SK-N-SH (cell line): ENCODE results near the gene MAP4K4. TPM values are rescaled to one million over a fixed set of nuclear protein-coding genes. Genes with fewer than 3 reads are reported as not detected.

ENCODE experiments used
- CTCF ChIA-PET: fragments of 300-600, 350-600 bp; formaldehyde crosslinking; extraction: SDS; loops from one replicate; lab custom pipeline; 2021; lab: Yijun Ruan, JAX
- POLR2A ChIA-PET: fragments of 350-600 bp; sonication (Branson Sonifier 250); formaldehyde crosslinking; extraction: SDS; loops from one replicate; lab custom pipeline; 2020; ENCODE audit warnings: antibody characterized with exemption, inconsistent platforms; lab: Yijun Ruan, JAX
- DNase-seq: peaks from one replicate; pipeline ENCODE4 v3.0.0; 2012
- H2AFZ ChIP-seq: fragments of 200-600 bp; sonication (generic); 2 replicates; pipeline ENCODE4 v1.8.1; 2016; ENCODE audit warnings: antibody characterized with exemption, mild to moderate bottlenecking, low read depth
- H3F3A ChIP-seq: fragments of 200-600 bp; sonication (generic); replicated peaks from 2 replicates; pipeline ENCODE3; 2016; ENCODE audit warnings: antibody characterized with exemption, mild to moderate bottlenecking; ENCODE audit not compliant: insufficient read depth
- H3K27ac ChIP-seq, 2 experiments: fragments of 200-500 bp in 1 of 2; fragments of 200-600 bp in 1 of 2; sonication (Bioruptor generic) in 1 of 2; sonication (generic), shearing (Covaris generic) in 1 of 2; 2 replicates each; pipeline versions ENCODE4 v1.5.1 to v1.6.1; 2014 to 2016; ENCODE audit warnings: low read depth in 2 of 2, inconsistent platforms in 1 of 2, low read length in 1 of 2, mild to moderate bottlenecking in 1 of 2, mixed read lengths in 1 of 2
- H3K27me3 ChIP-seq: fragments of 200-600 bp; sonication (generic), shearing (Covaris generic); 2 replicates; pipeline ENCODE4 v1.6.1; 2016; ENCODE audit warnings: mixed run types; ENCODE audit not compliant: insufficient read depth
- H3K36me3 ChIP-seq, 2 experiments: fragments of 200-500 bp in 1 of 2; fragments of 200-600 bp in 1 of 2; sonication (Bioruptor generic) in 1 of 2; sonication (generic) in 1 of 2; replicated peaks in 1 of 2; 2 replicates each; pipeline versions ENCODE3 to v1.5.1; 2014 to 2016; ENCODE audit warnings: low read length in 1 of 2, mild to moderate bottlenecking in 1 of 2; ENCODE audit not compliant: insufficient read depth in 2 of 2, control insufficient read depth in 1 of 2
- H3K4me1 ChIP-seq, 2 experiments: fragments of 200-500 bp in 1 of 2; fragments of 200-600 bp in 1 of 2; sonication (Bioruptor generic) in 1 of 2; sonication (generic), shearing (Covaris generic) in 1 of 2; 2 replicates each; pipeline versions ENCODE4 v1.5.1 to v1.6.1; 2014 to 2016; ENCODE audit warnings: low read depth in 1 of 2, low read length in 1 of 2, mixed run types in 1 of 2; ENCODE audit not compliant: insufficient read depth in 2 of 2, control insufficient read depth in 1 of 2
- H3K4me2 ChIP-seq: fragments of 200-600 bp; sonication (generic), shearing (Covaris generic); 2 replicates; pipeline ENCODE4 v1.6.1; 2017; ENCODE audit warnings: mixed run types
- H3K4me3 ChIP-seq, 2 experiments: fragments of 200-500 bp in 1 of 2; fragments of 200-600 bp in 1 of 2; sonication (Bioruptor generic) in 1 of 2; sonication (generic), shearing (Covaris generic) in 1 of 2; 2 replicates each; pipeline versions ENCODE4 v1.5.1 to v1.8.1; 2014 to 2016; ENCODE audit warnings: low read depth in 2 of 2, inconsistent platforms in 1 of 2, low read length in 1 of 2, mild to moderate bottlenecking in 1 of 2, mixed read lengths in 1 of 2, moderate library complexity in 1 of 2
- H3K79me2 ChIP-seq: fragments of 200-600 bp; sonication (generic); 2 replicates; pipeline ENCODE4 v1.8.1; 2017; ENCODE audit warnings: mild to moderate bottlenecking; ENCODE audit not compliant: insufficient read depth
- H3K9ac ChIP-seq: fragments of 200-600 bp; sonication (generic); 2 replicates; pipeline ENCODE4 v1.6.1; 2017; ENCODE audit warnings: mixed run types
- H3K9me2 ChIP-seq: fragments of 200-600 bp; sonication (generic); 2 replicates; pipeline ENCODE4 v1.6.1; 2017; ENCODE audit warnings: mixed run types
- H3K9me3 ChIP-seq: fragments of 200-600 bp; sonication (generic); 2 replicates; pipeline ENCODE4 v1.6.1; 2017; ENCODE audit warnings: mixed run types, mild to moderate bottlenecking, moderate library complexity
- H4K20me1 ChIP-seq: fragments of 200-600 bp; sonication (generic); 2 replicates; pipeline ENCODE4 v1.6.1; 2017; ENCODE audit warnings: mild to moderate bottlenecking, mixed run types; ENCODE audit not compliant: insufficient read depth
- EP300 ChIP-seq, 2 experiments: IDR thresholded peaks; 2 replicates each; pipeline versions ENCODE4 v1.4.0 to v1.6.1; 2012; ENCODE audit warnings: borderline replicate concordance in 1 of 2, low read depth in 1 of 2, low read length in 1 of 2
- EZH2phosphoT487 ChIP-seq: fragments of 200-600 bp; sonication (generic); IDR thresholded peaks from 2 replicates; pipeline ENCODE4 v1.6.1; 2017; ENCODE audit warnings: low read depth, mixed run types, mild to moderate bottlenecking, antibody characterized with exemption, moderate library complexity, borderline replicate concordance
- FOXM1 ChIP-seq: IDR thresholded peaks from 2 replicates; pipeline ENCODE4 v1.4.0; 2012; ENCODE audit warnings: low read depth, mild to moderate bottlenecking
- NFIC ChIP-seq: IDR thresholded peaks from 2 replicates; pipeline ENCODE4 v1.4.0; 2012; ENCODE audit warnings: borderline replicate concordance
- NRF1 ChIP-seq: IDR thresholded peaks from 2 replicates; pipeline ENCODE4 v1.6.1; 2012; ENCODE audit warnings: low read depth, mild to moderate bottlenecking, low read length
- PBX3 ChIP-seq: IDR thresholded peaks from 2 replicates; pipeline ENCODE4; 2012
- RAD21 ChIP-seq: IDR thresholded peaks from 2 replicates; pipeline ENCODE4 v1.6.1; 2012; ENCODE audit warnings: mild to moderate bottlenecking, low read length
- RCOR1 ChIP-seq: fragments of 150-350 bp; IDR thresholded peaks from 2 replicates; pipeline ENCODE4 v1.6.1; 2017; ENCODE audit warnings: antibody characterized with exemption, low read length
- RXRA ChIP-seq: IDR thresholded peaks from 2 replicates; pipeline ENCODE4 v1.4.0; 2012; ENCODE audit warnings: low read depth, mild to moderate bottlenecking, borderline replicate concordance
- SMC3 ChIP-seq: IDR thresholded peaks from 2 replicates; pipeline ENCODE4 v1.6.1; 2012; ENCODE audit warnings: low read depth, low read length, improper control_type of control experiment
- TCF12 ChIP-seq: IDR thresholded peaks from 2 replicates; pipeline ENCODE4 v1.4.0; 2012
- YY1 ChIP-seq: IDR thresholded peaks from 2 replicates; pipeline ENCODE4 v1.4.0; 2012; ENCODE audit warnings: low read depth, mild to moderate bottlenecking
- ZBTB33 ChIP-seq: IDR thresholded peaks from 2 replicates; pipeline ENCODE4 v1.4.0; 2012; ENCODE audit warnings: low read depth, borderline replicate concordance
- WGBS: methylation state at CpG from one replicate; pipeline ENCODE4 v1.1.6; 2017; ENCODE audit warnings: low lambda C conversion rate; 5-methylcytosine and 5-hydroxymethylcytosine counted together
- polyA plus RNA-seq, 3 experiments: library from polyadenylated mRNA; depleted of rRNA; stranded (reverse); fragments of >200 nt; gene quantifications; 2 replicates each; pipeline ENCODE4 v1.2.3, GENCODE V29; 2012
- TF ChIP-seq, protein P1 (sequence below): fragments of 200-600 bp; sonication (generic); IDR thresholded peaks from 2 replicates; pipeline ENCODE4 v1.6.1; 2017; ENCODE audit warnings: antibody characterized with exemption, mild to moderate bottlenecking, moderate library complexity
- TF ChIP-seq, protein P2 (sequence below): fragments of 150-350 bp; IDR thresholded peaks from 2 replicates; pipeline ENCODE4 v1.6.1; 2016; ENCODE audit warnings: mild to moderate bottlenecking, low read depth, low read length

Gene MAP4K4
- polyA plus RNA-seq, 1 of the 3 experiments (the other 2 are of a cell fraction), result 72.9 TPM

DNA sequence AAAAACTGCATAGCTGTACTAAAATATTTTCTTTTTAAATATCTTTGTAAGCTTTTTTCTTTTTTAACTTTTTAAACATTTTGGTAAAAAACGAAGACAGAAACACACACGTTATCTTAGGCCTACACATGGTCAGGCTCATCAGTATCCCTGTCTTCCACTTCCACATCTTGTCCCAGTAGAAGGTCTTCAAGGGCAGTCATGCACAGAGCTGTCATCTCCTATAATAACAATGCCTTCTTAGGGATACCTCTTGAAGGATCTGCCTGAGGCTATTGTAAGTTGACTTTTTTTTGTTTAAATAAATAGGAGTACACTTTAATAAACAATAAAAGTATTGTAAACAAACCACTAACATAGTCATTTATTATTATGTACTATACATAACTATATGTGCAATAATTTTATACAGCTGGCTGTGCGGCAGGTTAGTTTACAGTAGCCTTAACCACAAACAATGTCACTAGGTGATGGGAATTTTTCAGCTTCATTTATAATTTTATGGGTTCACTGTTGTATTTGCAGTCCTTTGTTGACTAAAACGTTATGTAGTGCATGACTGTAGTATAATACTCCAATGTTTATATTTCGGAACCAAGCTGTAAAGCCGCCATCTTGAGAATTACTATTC lies 124.4 kb downstream of the MAP4K4 start (continued):
- TF ChIP-seq EZH2phosphoT487 (no peak), RCOR1 (no peak), YY1 (no peak), PBX3 (no peak)

- POLR2A ChIA-PET, result no interaction called here
- Histone ChIP-seq H3K9me2 (no peaks in the 10 kb centered on the region), H3K36me3 (peaks cover 22 to 29% of the 10 kb centered on the region in 2 experiments), H3K9me3 (no peaks in the 10 kb centered on the region), H2AFZ (no peak overlapping the region), H3K27ac (peak overlapping the region in 1 of 2 experiments; percentile 29; a peak in 2 of 4 replicates), H3K4me1 (peaks cover 23 to 42% of the 10 kb centered on the region in 2 experiments), H3K27me3 (no peaks in the 10 kb centered on the region), H3K4me2 (0 out of 2 replicates have a peak overlapping the region, but pooled peaks have one; percentile 14), H3K4me3 (no peak overlapping the region), H3K79me2 (peaks cover 96% of the 10 kb centered on the region), H3F3A (peaks cover 30% of the 10 kb centered on the region), H3K9ac (no peak overlapping the region), H4K20me1 (peaks cover 79% of the 10 kb centered on the region)
- CTCF ChIA-PET, result interaction anchor here (0.7 to 2.8 kb wide), 2 partner anchors 30 to 327 kb away, joined by 3 to 7 read pairs; no protein-coding TSS in a partner anchor
- 82% methylated on average over 14 of the region's 14 CpGs for WGBS
- 0 out of 2 replicates have a peak, but pooled peaks have one; percentile 30 for TF ChIP-seq SMC3
- TF ChIP-seq EP300 (IDR thresholded peaks at IDR 0.05; ENCODE audit: borderline replicate concordance in 1 of 2, low read depth in 1 of 2, low read length in 1 of 2), result no peak
- no peak for TF ChIP-seq FOXM1
- peak; percentile 23; the same call in 1 of the 2 replicates for TF ChIP-seq RAD21
- TF ChIP-seq, protein P1, sequence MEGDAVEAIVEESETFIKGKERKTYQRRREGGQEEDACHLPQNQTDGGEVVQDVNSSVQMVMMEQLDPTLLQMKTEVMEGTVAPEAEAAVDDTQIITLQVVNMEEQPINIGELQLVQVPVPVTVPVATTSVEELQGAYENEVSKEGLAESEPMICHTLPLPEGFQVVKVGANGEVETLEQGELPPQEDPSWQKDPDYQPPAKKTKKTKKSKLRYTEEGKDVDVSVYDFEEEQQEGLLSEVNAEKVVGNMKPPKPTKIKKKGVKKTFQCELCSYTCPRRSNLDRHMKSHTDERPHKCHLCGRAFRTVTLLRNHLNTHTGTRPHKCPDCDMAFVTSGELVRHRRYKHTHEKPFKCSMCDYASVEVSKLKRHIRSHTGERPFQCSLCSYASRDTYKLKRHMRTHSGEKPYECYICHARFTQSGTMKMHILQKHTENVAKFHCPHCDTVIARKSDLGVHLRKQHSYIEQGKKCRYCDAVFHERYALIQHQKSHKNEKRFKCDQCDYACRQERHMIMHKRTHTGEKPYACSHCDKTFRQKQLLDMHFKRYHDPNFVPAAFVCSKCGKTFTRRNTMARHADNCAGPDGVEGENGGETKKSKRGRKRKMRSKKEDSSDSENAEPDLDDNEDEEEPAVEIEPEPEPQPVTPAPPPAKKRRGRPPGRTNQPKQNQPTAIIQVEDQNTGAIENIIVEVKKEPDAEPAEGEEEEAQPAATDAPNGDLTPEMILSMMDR, result peak; percentile 59
- TF ChIP-seq NFIC, result no peak
- TF ChIP-seq NRF1, result no peak
- DNase-seq, result no peak
These were observed 125.9 kb downstream of the MAP4K4 start for GRCh38 chr2:101823347-101823791.

- Histone ChIP-seq H3K36me3 (peaks cover 24 to 29% of the 10 kb centered on the region in 2 experiments), H3K4me1 (peaks cover 19 to 37% of the 10 kb centered on the region in 2 experiments; a peak in 3 of 4 replicates), H3K27me3 (no peaks in the 10 kb centered on the region), H3K79me2 (peaks cover 96% of the 10 kb centered on the region), H3F3A (peaks cover 30% of the 10 kb centered on the region), H2AFZ (no peak overlapping the region), H3K9ac (no peak overlapping the region), H3K9me3 (no peaks in the 10 kb centered on the region), H3K4me3 (no peak overlapping the region), H3K27ac (peak overlapping the region in 1 of 2 experiments; percentile 29; a peak in 2 of 4 replicates), H3K9me2 (no peaks in the 10 kb centered on the region), H3K4me2 (0 out of 2 replicates have a peak overlapping the region, but pooled peaks have one; percentile 14), H4K20me1 (peaks cover 74% of the 10 kb centered on the region)
- CTCF ChIA-PET, result interaction anchor here (0.7 to 2.8 kb wide), 3 partner anchors 31 to 327 kb away, joined by 3 to 7 read pairs (median 3); no protein-coding TSS in a partner anchor
- DNase-seq, result no peak
- POLR2A ChIA-PET, result no interaction called here
- TF ChIP-seq, protein P2, sequence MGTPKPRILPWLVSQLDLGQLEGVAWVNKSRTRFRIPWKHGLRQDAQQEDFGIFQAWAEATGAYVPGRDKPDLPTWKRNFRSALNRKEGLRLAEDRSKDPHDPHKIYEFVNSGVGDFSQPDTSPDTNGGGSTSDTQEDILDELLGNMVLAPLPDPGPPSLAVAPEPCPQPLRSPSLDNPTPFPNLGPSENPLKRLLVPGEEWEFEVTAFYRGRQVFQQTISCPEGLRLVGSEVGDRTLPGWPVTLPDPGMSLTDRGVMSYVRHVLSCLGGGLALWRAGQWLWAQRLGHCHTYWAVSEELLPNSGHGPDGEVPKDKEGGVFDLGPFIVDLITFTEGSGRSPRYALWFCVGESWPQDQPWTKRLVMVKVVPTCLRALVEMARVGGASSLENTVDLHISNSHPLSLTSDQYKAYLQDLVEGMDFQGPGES, result no peak
- TF ChIP-seq ZBTB33, result no peak
- TF ChIP-seq TCF12, result no peak
- TF ChIP-seq RXRA, result no peak
- no peak for TF ChIP-seq YY1
- 82% methylated on average over 4 of the region's 4 CpGs for WGBS
These were observed 126.4 kb downstream of the MAP4K4 start for GRCh38 chr2:101823859-101824258.
